Measurements from ENCODE around the gene SLC6A13.

The SLC6A13 gene

GRCh38 chr12:205026-205425 lies 57.6 kb downstream of the SLC6A13 start:
- Histone ChIP-seq H3K4me3 (ENCODE audit: low read length) (no peak overlapping the region), H3K36me3 (ENCODE audit: insufficient read depth, low read length) (no peaks in the 10 kb centered on the region), H3K4me1 (ENCODE audit: insufficient read depth, low read length) (peaks cover 5% of the 10 kb centered on the region), H3K9me3 (ENCODE audit: low read length) (peaks cover 4% of the 10 kb centered on the region), H2AFZ (ENCODE audit: low read depth, low read length) (no peak overlapping the region), H3K27me3 (ENCODE audit: insufficient read depth, low read length) (peaks cover 43% of the 10 kb centered on the region)

GRCh38 chr12:204261-204678 lies 58.4 kb downstream of the SLC6A13 start:
- Histone ChIP-seq H3K4me3 (ENCODE audit: low read length) (peak overlapping the region; percentile 35), H3K36me3 (ENCODE audit: insufficient read depth, low read length) (no peaks in the 10 kb centered on the region), H3K4me1 (ENCODE audit: insufficient read depth, low read length) (peaks cover 9% of the 10 kb centered on the region), H3K27me3 (ENCODE audit: insufficient read depth, low read length) (peaks cover 43% of the 10 kb centered on the region), H2AFZ (ENCODE audit: low read depth, low read length) (no peak overlapping the region), H3K9me3 (ENCODE audit: low read length) (peaks cover 4% of the 10 kb centered on the region)

- peaks cover 43% of the 10 kb centered on the region for H3K27me3 ChIP-seq (ENCODE audit: insufficient read depth, low read length)
- peak overlapping the region; percentile 35 for H3K4me3 ChIP-seq (ENCODE audit: low read length)
- no peaks in the 10 kb centered on the region for H3K36me3 ChIP-seq (ENCODE audit: insufficient read depth, low read length)
- peaks cover 10% of the 10 kb centered on the region for H3K4me1 ChIP-seq (ENCODE audit: insufficient read depth, low read length)
- H3K9me3 ChIP-seq (ENCODE audit: low read length): peaks cover 4% of the 10 kb centered on the region
- H2AFZ ChIP-seq (ENCODE audit: low read depth, low read length): peak overlapping the region; percentile 57
These were observed 59.0 kb downstream of the SLC6A13 start for GRCh38 chr12:203462-204260.

- Histone ChIP-seq H3K9me3 (ENCODE audit: low read length) (peaks cover 4% of the 10 kb centered on the region), H3K4me3 (ENCODE audit: low read length) (peak overlapping the region; percentile 35), H3K36me3 (ENCODE audit: insufficient read depth, low read length) (no peaks in the 10 kb centered on the region), H2AFZ (ENCODE audit: low read depth, low read length) (peak overlapping the region; percentile 57), H3K27me3 (ENCODE audit: insufficient read depth, low read length) (peaks cover 43% of the 10 kb centered on the region), H3K4me1 (ENCODE audit: insufficient read depth, low read length) (peaks cover 10% of the 10 kb centered on the region)
These were observed 59.6 kb downstream of the SLC6A13 start for GRCh38 chr12:203074-203461.

GRCh38 chr12:202081-202731 lies 60.4 kb downstream of the SLC6A13 start:
- Histone ChIP-seq H3K4me1 (ENCODE audit: insufficient read depth, low read length) (peaks cover 10% of the 10 kb centered on the region), H3K27me3 (ENCODE audit: insufficient read depth, low read length) (peaks cover 39% of the 10 kb centered on the region), H3K4me3 (ENCODE audit: low read length) (no peak overlapping the region), H2AFZ (ENCODE audit: low read depth, low read length) (no peak overlapping the region), H3K36me3 (ENCODE audit: insufficient read depth, low read length) (no peaks in the 10 kb centered on the region), H3K9me3 (ENCODE audit: low read length) (peaks cover 4% of the 10 kb centered on the region)

- Histone ChIP-seq H3K9me3 (ENCODE audit: low read length) (peaks cover 4% of the 10 kb centered on the region), H3K4me3 (ENCODE audit: low read length) (no peak overlapping the region), H3K36me3 (ENCODE audit: insufficient read depth, low read length) (no peaks in the 10 kb centered on the region), H3K4me1 (ENCODE audit: insufficient read depth, low read length) (peaks cover 10% of the 10 kb centered on the region), H2AFZ (ENCODE audit: low read depth, low read length) (no peak overlapping the region), H3K27me3 (ENCODE audit: insufficient read depth, low read length) (peaks cover 34% of the 10 kb centered on the region)
These were observed 61.3 kb downstream of the SLC6A13 start for GRCh38 chr12:201361-201760.

GRCh38 chr12:198705-199104 lies 63.9 kb downstream of the SLC6A13 start:
- Histone ChIP-seq H3K27me3 (ENCODE audit: insufficient read depth, low read length) (peaks cover 31% of the 10 kb centered on the region), H3K9me3 (ENCODE audit: low read length) (peaks cover 4% of the 10 kb centered on the region), H3K4me3 (ENCODE audit: low read length) (no peak overlapping the region), H3K36me3 (ENCODE audit: insufficient read depth, low read length) (no peaks in the 10 kb centered on the region), H3K4me1 (ENCODE audit: insufficient read depth, low read length) (peaks cover 4% of the 10 kb centered on the region), H2AFZ (ENCODE audit: low read depth, low read length) (no peak overlapping the region)

- Histone ChIP-seq H3K9me3 (ENCODE audit: low read length) (peaks cover 4% of the 10 kb centered on the region), H2AFZ (ENCODE audit: low read depth, low read length) (no peak overlapping the region), H3K4me1 (ENCODE audit: insufficient read depth, low read length) (peaks cover 4% of the 10 kb centered on the region), H3K4me3 (ENCODE audit: low read length) (no peak overlapping the region), H3K36me3 (ENCODE audit: insufficient read depth, low read length) (no peaks in the 10 kb centered on the region), H3K27me3 (ENCODE audit: insufficient read depth, low read length) (peaks cover 31% of the 10 kb centered on the region)
These were observed 64.5 kb downstream of the SLC6A13 start for GRCh38 chr12:197911-198695.

- H3K36me3 ChIP-seq (ENCODE audit: insufficient read depth, low read length): no peaks in the 10 kb centered on the region
- H3K4me1 ChIP-seq (ENCODE audit: insufficient read depth, low read length): peaks cover 4% of the 10 kb centered on the region
- no peak overlapping the region for H3K4me3 ChIP-seq (ENCODE audit: low read length)
- peaks cover 25% of the 10 kb centered on the region for H3K27me3 ChIP-seq (ENCODE audit: insufficient read depth, low read length)
- peaks cover 4% of the 10 kb centered on the region for H3K9me3 ChIP-seq (ENCODE audit: low read length)
- no peak overlapping the region for H2AFZ ChIP-seq (ENCODE audit: low read depth, low read length)
These were observed 65.3 kb downstream of the SLC6A13 start for GRCh38 chr12:197347-197746.

GRCh38 chr12:196436-196835 lies 66.2 kb downstream of the SLC6A13 start:
- H2AFZ ChIP-seq (ENCODE audit: low read depth, low read length): no peak overlapping the region
- peaks cover 15% of the 10 kb centered on the region for H3K27me3 ChIP-seq (ENCODE audit: insufficient read depth, low read length)
- peaks cover 4% of the 10 kb centered on the region for H3K9me3 ChIP-seq (ENCODE audit: low read length)
- H3K4me3 ChIP-seq (ENCODE audit: low read length): no peak overlapping the region
- peaks cover 4% of the 10 kb centered on the region for H3K4me1 ChIP-seq (ENCODE audit: insufficient read depth, low read length)
- H3K36me3 ChIP-seq (ENCODE audit: insufficient read depth, low read length): no peaks in the 10 kb centered on the region

GRCh38 chr12:195951-196350 lies 66.7 kb downstream of the SLC6A13 start:
- Histone ChIP-seq H3K4me3 (ENCODE audit: low read length) (no peak overlapping the region), H3K36me3 (ENCODE audit: insufficient read depth, low read length) (no peaks in the 10 kb centered on the region), H3K4me1 (ENCODE audit: insufficient read depth, low read length) (peaks cover 4% of the 10 kb centered on the region), H2AFZ (ENCODE audit: low read depth, low read length) (no peak overlapping the region), H3K9me3 (ENCODE audit: low read length) (peaks cover under 1% of the 10 kb centered on the region), H3K27me3 (ENCODE audit: insufficient read depth, low read length) (peaks cover 11% of the 10 kb centered on the region)

GRCh38 chr12:195156-195555 lies 67.5 kb downstream of the SLC6A13 start:
- no peak overlapping the region for H2AFZ ChIP-seq (ENCODE audit: low read depth, low read length)
- H3K9me3 ChIP-seq (ENCODE audit: low read length): no peaks in the 10 kb centered on the region
- no peaks in the 10 kb centered on the region for H3K36me3 ChIP-seq (ENCODE audit: insufficient read depth, low read length)
- H3K4me3 ChIP-seq (ENCODE audit: low read length): no peak overlapping the region
- H3K27me3 ChIP-seq (ENCODE audit: insufficient read depth, low read length): peaks cover 14% of the 10 kb centered on the region
- H3K4me1 ChIP-seq (ENCODE audit: insufficient read depth, low read length): peaks cover 4% of the 10 kb centered on the region

GRCh38 chr12:194276-194675 lies 68.4 kb downstream of the SLC6A13 start:
- no peaks in the 10 kb centered on the region for H3K36me3 ChIP-seq (ENCODE audit: insufficient read depth, low read length)
- H3K27me3 ChIP-seq (ENCODE audit: insufficient read depth, low read length): peaks cover 16% of the 10 kb centered on the region
- H3K4me1 ChIP-seq (ENCODE audit: insufficient read depth, low read length): peaks cover 1% of the 10 kb centered on the region
- no peaks in the 10 kb centered on the region for H3K9me3 ChIP-seq (ENCODE audit: low read length)
- H3K4me3 ChIP-seq (ENCODE audit: low read length): no peak overlapping the region
- H2AFZ ChIP-seq (ENCODE audit: low read depth, low read length): no peak overlapping the region
